HEK293T (cell line): ENCODE data around the gene GNG12.

ENCODE experiments used
- ELF4 ChIP-seq: fragments of 450-650 bp; IDR thresholded peaks from 2 replicates; pipeline ENCODE4 v1.6.1; 2017; ENCODE audit warnings: antibody characterized with exemption
- FOXK2 ChIP-seq: fragments of 450-650 bp; IDR thresholded peaks from 2 replicates; pipeline ENCODE4 v1.6.1; 2016; ENCODE audit warnings: mild to moderate bottlenecking
- FOXM1 ChIP-seq: fragments of 450-650 bp; IDR thresholded peaks from 2 replicates; pipeline ENCODE4 v1.6.1; 2017; ENCODE audit warnings: mild to moderate bottlenecking, borderline replicate concordance
- HDGF ChIP-seq: fragments of 450-650 bp; IDR thresholded peaks from 2 replicates; pipeline ENCODE4 v1.6.1; 2017; ENCODE audit warnings: antibody characterized with exemption, borderline replicate concordance
- LEF1 ChIP-seq: fragments of 450-650 bp; IDR thresholded peaks from 2 replicates; pipeline ENCODE4 v1.6.1; 2017; ENCODE audit warnings: mild to moderate bottlenecking, borderline replicate concordance
- SUZ12 ChIP-seq: fragments of 450-650 bp; IDR thresholded peaks from 2 replicates; pipeline ENCODE4 v1.6.1; 2016; ENCODE audit warnings: mild to moderate bottlenecking
- TARDBP ChIP-seq: fragments of 450-650 bp; IDR thresholded peaks from 2 replicates; pipeline ENCODE4 v1.6.1; 2016
- ZNF384 ChIP-seq: fragments of 450-650 bp; IDR thresholded peaks from 2 replicates; pipeline ENCODE4 v1.6.1; 2016

DNA sequence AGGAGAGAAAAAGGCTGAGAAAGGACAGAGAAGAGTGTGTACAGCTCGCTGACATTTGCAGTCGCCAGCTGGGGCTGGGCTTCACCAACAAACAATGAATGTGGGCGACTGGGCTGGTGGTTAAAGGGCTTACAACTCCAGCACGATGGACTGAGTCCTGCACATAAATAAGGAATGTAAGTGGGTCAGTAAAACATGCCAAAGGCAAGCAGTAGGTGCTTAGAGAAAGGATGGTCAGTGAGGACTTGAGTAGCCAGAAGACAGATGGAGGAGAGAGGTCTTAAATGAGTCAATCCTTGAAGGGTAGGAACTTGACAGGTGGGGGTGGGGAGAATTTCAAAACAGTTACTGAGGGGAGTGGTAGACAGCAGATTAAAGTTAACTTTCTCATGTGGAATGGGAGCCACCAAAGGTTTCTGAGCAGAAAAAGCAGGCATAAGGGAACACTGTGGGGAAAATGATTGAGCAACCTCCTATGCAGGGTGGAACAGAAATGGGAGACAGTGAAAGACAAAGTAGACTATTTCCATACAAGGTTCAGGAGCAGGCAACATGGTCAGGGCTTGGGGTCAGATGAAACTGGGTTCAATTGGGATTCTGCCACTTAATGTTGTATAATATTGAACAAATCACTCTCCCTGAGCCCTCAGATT lies 110.8 kb downstream of the GNG12 start:
- TF ChIP-seq ELF4 (no peak), FOXM1 (no peak), TARDBP (no peak), FOXK2 (no peak), HDGF (no peak), SUZ12 (no peak), ZNF384 (no peak), LEF1 (no peak)
